ENCODE measurements around the gene C6orf47.
A peak's percentile ranks its signal among the peaks of the same experiment; 100 is the strongest.

Gene C6orf47

DNA sequence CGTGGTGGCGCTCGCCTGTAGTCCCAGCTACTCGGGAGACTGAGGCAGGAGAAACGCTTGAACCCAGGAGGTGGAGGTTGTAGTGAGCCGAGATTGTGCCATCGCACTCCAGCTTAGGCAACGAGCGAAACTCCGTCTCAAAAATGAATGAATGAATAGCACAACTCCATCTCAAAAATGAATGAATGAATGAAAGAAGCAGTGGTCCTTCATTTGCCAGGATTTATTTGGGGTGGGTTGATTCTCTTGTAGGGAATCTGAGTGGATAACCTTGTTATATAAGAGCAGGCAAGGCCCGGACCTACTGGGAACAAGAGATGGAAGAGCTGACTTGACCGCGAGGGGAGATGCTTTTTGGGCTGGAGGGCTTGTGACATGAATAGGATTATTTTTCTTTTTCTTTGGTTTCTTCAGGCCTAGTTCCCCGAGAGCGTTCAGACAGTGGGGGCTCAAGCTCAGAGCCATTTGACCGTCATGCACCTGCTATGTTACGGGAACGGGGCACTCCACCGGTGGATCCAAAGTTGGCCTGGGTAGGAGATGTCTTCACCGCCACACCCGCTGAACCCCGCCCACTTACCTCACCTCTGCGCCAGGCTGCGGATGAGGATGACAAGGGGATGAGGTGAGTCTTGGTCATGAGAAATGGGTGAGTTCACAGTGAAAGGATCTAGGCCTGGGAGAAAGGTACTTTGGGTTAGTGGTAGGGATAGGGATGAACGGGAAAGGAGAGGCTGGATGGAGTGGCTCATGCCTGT is 30.2 kb downstream of the C6orf47 start:
- TF ChIP-seq FOXP2 (optimal IDR thresholded peaks at IDR 0.05; ENCODE audit: borderline replicate concordance, extremely low read depth, extremely low read length, insufficient read depth) (no peak), POLR2AphosphoS5 (IDR thresholded peaks at IDR 0.05; ENCODE audit: low read depth, low read length) (peak; percentile 41; the same call in 1 of the 2 replicates)

DNA sequence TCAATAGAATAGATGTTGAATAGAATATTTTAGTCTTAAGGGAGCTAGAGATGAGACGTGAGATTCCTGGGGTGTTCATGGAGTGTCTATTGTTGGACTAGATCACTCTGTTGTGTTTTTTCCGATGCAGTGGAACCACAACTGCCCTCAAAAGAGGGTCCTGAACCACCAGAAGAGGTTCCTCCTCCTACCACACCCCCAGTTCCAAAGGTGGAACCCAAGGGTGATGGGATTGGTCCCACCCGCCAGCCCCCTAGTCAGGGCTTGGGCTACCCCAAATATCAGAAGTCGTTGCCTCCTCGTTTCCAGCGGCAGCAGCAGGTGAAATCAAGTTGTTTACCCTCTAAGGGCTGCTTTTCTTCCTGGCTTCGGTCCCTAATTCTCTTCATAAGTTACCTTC is 31.6 kb downstream of the C6orf47 start:
- TF ChIP-seq POLR2AphosphoS5 (IDR thresholded peaks at IDR 0.05; ENCODE audit: low read depth, low read length) (peak; percentile 35; the same call in 1 of the 2 replicates), TAF1 (IDR thresholded peaks at IDR 0.05; ENCODE audit: borderline replicate concordance, insufficient read depth, low read length) (no peak)
- TF ChIP-seq, protein P1, sequence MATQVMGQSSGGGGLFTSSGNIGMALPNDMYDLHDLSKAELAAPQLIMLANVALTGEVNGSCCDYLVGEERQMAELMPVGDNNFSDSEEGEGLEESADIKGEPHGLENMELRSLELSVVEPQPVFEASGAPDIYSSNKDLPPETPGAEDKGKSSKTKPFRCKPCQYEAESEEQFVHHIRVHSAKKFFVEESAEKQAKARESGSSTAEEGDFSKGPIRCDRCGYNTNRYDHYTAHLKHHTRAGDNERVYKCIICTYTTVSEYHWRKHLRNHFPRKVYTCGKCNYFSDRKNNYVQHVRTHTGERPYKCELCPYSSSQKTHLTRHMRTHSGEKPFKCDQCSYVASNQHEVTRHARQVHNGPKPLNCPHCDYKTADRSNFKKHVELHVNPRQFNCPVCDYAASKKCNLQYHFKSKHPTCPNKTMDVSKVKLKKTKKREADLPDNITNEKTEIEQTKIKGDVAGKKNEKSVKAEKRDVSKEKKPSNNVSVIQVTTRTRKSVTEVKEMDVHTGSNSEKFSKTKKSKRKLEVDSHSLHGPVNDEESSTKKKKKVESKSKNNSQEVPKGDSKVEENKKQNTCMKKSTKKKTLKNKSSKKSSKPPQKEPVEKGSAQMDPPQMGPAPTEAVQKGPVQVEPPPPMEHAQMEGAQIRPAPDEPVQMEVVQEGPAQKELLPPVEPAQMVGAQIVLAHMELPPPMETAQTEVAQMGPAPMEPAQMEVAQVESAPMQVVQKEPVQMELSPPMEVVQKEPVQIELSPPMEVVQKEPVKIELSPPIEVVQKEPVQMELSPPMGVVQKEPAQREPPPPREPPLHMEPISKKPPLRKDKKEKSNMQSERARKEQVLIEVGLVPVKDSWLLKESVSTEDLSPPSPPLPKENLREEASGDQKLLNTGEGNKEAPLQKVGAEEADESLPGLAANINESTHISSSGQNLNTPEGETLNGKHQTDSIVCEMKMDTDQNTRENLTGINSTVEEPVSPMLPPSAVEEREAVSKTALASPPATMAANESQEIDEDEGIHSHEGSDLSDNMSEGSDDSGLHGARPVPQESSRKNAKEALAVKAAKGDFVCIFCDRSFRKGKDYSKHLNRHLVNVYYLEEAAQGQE (IDR thresholded peaks at IDR 0.05; ENCODE audit: insufficient read depth in 1 of 2, low read depth in 2 of 2, low read length in 2 of 2), result no peak

DNA sequence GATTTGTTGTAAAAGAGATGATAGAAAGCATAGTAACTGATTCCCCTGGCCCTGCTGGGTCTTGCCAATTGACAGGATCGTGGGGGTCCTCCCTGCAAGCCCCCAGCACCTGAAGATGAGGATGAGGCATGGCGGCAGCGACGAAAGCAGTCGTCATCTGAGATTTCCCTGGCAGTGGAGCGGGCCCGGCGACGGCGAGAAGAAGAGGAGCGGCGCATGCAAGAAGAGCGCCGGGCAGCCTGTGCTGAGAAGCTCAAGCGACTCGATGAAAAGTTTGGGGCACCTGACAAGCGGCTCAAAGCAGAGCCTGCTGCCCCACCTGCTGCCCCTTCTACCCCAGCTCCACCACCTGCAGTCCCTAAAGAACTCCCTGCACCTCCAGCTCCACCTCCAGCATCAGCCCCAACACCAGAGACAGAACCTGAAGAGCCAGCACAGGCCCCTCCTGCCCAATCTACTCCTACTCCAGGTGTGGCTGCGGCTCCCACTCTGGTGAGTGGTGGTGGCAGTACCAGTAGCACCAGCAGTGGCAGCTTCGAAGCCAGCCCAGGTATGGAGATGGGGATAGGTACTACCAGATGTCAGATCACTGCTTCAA is 32.8 kb downstream of the C6orf47 start:
- peak; percentile 41 for TF ChIP-seq POLR2AphosphoS5 (IDR thresholded peaks at IDR 0.05; ENCODE audit: low read depth, low read length)
- TF ChIP-seq, protein P1 (IDR thresholded peaks at IDR 0.05; ENCODE audit: insufficient read depth in 1 of 2, low read depth in 2 of 2, low read length in 2 of 2), result no peak

DNA sequence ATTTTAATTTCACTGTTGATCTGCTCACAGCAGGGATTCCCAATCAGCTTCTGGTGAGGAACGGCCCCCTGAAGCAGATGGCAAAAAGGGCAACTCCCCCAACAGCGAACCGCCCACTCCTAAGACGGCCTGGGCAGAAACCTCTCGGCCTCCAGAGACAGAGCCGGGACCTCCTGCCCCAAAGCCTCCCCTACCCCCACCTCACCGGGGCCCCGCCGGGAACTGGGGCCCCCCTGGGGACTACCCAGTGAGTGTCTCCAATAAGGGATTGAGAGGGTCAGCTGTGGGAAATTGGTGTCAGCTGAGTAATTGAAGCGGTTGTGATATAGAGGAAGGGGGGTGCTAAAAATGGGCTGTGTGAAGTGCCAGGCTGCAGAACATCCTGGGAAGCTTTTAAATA is 33.6 kb downstream of the C6orf47 start:
- no peak for TF ChIP-seq SIN3A (IDR thresholded peaks at IDR 0.05; ENCODE audit: borderline replicate concordance, insufficient read depth, low read length)
- TF ChIP-seq TAF1 (IDR thresholded peaks at IDR 0.05; ENCODE audit: borderline replicate concordance, insufficient read depth, low read length), result no peak
- TF ChIP-seq POLR2AphosphoS5 (IDR thresholded peaks at IDR 0.05; ENCODE audit: low read depth, low read length), result no peak
- no peak for TF ChIP-seq FOXP2 (optimal IDR thresholded peaks at IDR 0.05; ENCODE audit: borderline replicate concordance, extremely low read depth, extremely low read length, insufficient read depth)
- TF ChIP-seq, protein P1 (IDR thresholded peaks at IDR 0.05; ENCODE audit: insufficient read depth in 1 of 2, low read depth in 2 of 2, low read length in 2 of 2), result no peak

DNA sequence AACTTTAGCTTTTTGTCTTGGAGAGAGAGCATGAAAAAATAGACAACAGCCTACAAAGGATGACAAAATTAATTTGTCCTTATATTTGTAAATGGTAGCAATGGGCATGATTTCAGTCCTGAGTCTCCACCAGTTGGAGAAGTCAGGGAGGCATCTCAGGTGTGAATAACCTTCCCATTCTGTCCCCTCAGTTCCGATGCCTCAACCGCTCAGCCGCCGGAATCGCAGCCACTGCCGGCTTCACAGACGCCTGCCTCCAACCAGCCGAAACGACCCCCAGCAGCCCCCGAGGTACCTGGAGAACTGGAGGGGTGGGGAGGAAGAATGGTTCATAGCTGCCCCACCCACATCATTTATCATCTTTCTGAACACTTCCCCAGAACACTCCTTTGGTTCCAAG is 36.5 kb downstream of the C6orf47 start:
- TF ChIP-seq SIN3A (IDR thresholded peaks at IDR 0.05; ENCODE audit: borderline replicate concordance, insufficient read depth, low read length), result no peak

DNA sequence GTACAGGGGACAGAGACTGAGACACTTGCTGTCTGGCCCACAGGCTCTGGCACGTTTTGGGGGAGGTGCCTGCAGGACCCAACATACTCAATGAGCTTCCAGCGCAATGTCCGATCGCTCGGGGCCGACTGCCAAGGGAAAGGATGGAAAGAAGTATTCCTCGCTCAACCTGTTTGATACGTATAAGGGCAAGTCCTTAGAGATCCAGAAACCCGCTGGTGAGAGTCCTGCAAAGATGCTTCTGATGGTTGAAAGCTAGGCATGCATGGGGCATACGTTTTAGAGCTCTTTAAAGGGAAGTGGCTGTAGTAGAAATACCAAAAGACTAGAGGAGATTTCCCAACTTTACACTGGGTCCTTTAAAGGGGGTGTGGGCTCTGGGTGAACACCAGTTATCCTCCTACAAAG is 37.9 kb downstream of the C6orf47 start:
- TF ChIP-seq SIN3A (IDR thresholded peaks at IDR 0.05; ENCODE audit: borderline replicate concordance, insufficient read depth, low read length), result no peak
- TF ChIP-seq FOXP2 (optimal IDR thresholded peaks at IDR 0.05; ENCODE audit: borderline replicate concordance, extremely low read depth, extremely low read length, insufficient read depth), result no peak
- TF ChIP-seq, protein P1 (IDR thresholded peaks at IDR 0.05; ENCODE audit: insufficient read depth in 1 of 2, low read depth in 2 of 2, low read length in 2 of 2), result no peak
- TF ChIP-seq POLR2AphosphoS5 (IDR thresholded peaks at IDR 0.05; ENCODE audit: low read depth, low read length), result no peak
- TF ChIP-seq TAF1 (IDR thresholded peaks at IDR 0.05; ENCODE audit: borderline replicate concordance, insufficient read depth, low read length), result no peak

All from PFSK-1 (cell line).